Stimulated activated CD8-positive, alpha-beta memory T cell treated with anti-CD3 and anti-CD28 coated beads, Interleukin-12 subunit alpha, Interleukin-12 subunit beta, amount 100 ng/mL, for 1 hour (primary cell): ENCODE measurements around the gene STAB2.
"Not testable (repeated sequence)": the region's sequence is repeated elsewhere in the genome, so short reads cannot be mapped to it uniquely, and the experiment has no call there.

ENCODE experiments used
- DNase-seq: peaks from one replicate; pipeline ENCODE4 v3.0.0-alpha.2; 2020; ENCODE audit warnings: low read depth

STAB2 gene

DNA sequence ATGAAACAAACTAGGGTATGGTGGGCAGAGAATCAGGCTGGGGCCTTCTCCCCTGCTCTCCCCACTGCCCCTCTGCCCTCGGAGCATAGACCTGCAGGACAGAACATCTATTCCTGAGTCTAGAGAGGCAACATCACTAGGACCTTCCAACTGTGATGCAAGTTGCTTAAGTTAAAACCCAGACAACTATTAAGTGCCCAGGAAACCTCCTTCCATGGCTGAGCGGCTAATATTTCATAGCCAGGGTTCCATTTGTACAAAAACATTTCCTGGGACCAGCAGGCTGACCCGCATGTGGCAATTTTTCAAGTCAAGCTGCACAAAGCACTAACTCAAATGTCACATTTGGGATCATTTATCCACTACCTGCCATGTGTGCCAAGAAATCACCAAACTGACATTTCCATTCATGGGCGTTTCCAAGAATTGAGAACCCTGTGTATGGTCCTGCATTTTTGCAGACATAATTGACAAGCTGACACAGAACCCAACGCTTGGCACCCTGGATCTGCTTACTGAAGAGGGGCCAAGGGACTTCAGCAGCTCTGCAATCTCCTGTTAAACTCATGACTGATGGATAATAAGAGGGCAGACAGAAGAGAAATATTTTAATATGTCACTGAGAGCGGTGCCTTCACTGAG lies 221.3 kb downstream of the STAB2 start:
- DNase-seq: no peak

DNA sequence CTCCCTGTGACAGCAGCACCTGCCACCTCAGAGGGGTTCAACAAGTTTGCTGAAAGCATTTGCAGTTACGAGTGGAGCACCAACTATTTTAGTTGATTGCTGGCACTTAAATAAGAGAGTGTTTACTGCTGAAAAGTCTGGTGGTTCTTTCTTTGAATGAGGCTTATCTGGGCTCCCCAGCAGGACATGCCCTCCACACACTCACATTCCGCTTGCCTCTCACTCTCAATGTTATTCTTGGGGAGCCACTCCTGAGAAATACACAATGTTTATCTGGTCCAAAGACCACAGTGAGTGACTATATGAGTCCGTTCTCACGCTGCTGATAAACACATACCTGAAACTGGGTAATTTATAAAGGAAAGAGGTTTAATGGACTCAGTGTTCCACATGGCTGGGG lies 222.1 kb downstream of the STAB2 start:
- no peak for DNase-seq

DNA sequence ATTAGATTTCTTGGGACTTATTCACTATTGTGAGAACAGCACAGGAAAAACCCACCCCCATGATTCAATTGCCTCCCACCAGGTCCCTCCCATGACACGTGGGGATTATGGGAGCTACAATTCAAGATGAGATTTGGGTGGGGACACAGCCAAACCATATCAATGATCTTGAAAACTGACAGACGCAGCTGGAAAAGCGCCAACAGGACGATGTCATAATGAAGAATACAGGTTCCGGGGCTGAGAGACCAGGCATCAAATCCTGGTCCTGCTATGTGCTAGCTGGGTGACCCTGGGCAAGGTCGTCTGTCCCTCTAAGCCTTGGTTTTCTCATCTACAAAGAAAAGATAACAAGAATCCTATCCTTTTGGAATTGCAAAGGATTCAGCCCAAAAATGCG lies 222.6 kb downstream of the STAB2 start:
- not testable (repeated sequence) for DNase-seq

DNA sequence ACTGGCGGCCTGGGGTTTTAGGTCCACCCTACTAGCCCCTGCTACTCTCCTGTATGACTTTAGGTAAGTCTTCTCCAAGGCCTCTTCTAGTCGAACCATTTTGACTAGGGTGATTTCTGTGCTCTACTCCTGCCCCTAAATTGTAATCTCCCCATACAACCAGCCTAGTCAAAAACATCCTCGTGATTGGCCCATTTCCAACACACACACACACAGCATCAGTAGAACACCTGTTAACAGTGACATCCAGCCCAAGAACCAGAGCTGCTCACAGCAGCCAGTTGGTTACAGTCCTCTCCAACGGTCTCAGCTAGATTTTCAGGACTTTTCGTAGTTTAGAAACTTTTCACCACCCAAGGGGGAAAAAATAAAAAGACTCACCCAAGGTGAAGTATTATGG lies 223.0 kb downstream of the STAB2 start:
- DNase-seq: no peak

DNA sequence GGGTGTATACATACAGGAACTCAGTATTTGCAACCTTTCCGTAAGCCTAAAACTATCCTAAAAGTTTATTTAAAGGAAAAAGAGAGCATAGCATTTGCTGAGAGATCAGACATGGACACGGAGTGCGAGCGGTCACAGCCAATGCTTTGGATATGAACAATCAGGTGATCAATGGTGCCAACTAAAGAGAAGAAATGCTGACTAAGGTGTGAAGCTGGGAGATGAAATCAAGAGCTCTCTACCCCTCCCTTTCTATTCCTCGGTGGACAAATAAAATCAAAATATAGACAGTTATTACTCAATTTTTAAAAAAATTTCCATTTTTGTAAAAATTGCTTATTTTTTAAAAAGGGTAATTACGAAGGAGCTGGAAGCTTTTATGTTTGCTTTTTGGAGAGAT lies 224.7 kb downstream of the STAB2 start:
- no peak for DNase-seq

DNA sequence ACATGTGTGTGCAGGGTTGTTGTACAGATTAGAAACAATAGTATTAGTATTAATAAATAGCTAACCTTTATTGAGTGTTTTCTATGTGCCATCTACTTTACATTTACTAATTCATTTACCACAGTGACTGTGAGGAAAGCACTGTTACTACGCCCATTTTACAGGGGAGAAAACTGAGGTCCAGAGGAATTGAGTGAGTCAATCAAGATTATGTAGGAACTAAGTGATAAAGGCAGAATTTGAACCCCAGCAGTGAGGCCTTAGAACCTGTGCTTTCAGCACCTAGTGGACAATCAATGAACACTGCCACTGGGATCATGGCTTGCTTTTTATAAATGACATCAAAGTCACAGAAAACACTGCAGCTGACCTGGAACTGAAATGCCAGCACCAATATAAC lies 225.7 kb downstream of the STAB2 start:
- DNase-seq: no peak

DNA sequence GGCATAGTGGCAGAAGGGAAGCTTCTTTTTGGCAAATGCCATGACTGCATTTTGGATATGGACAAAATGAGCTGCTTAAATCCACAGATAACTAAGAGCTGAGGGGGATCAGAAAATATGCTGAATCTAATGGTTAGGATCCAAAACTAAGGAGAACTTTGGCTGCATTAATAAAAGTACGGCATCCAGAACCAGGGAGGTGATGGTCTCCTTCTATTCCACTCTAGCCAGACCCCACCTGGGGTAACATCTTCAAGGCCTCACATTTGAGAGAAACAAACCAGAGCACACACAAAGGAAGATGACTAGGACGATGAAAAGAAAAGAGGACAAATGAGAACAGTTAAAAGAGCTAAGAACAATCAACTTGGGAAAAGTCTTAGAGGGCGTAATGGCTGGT lies 226.4 kb downstream of the STAB2 start:
- no peak for DNase-seq

DNA sequence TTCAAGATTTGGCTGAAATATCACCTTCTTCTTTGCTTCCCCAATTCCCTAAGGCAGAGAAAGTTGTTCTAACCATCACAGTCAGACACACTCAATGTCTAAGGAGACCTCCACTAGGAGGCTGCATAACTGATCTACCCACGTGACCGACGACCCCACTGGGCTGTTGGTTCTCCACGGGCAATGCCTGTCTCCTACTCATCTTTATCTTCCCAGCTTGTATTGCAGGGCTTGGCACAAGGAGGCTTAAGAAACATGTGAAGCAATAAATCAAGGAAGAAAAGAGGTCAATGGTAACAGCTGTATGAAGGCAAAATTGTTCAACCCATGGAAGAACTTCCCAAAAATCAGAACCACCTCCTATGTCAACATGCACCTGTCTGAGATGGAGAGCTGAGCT lies 226.9 kb downstream of the STAB2 start:
- no peak for DNase-seq

DNA sequence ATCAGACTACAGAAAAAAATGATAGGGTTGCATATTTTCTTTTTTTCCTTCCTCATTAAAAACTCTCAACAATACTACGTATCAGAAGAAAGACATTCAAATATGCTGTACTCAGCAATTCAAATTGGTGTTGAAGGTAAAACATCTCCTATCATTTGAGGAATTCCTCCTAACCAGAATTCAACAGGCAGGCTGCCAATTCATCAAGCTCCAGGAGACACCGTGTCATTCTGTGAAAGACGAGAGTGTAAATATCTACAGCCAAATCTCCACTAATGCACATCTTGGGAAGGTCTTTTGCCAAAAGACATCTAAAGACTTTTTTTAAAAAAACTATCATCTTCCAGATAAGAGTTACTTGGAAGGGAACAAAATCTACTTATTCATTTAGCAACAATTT lies 227.4 kb downstream of the STAB2 start:
- DNase-seq: no peak
